ENCODE measurements around the gene ANO7. TPM values are rescaled to one million over a fixed set of nuclear protein-coding genes. Genes with fewer than 3 reads are reported as not detected.

The ANO7 gene
- total RNA-seq, 1 experiment from 2014 or later, result 2.0 TPM

- no peak for DNase-seq
- Histone ChIP-seq H3K36me3 (replicated peaks; ENCODE audit: control insufficient read depth, insufficient read depth, low read length) (no peaks in the 10 kb centered on the region), H3K27me3 (ENCODE audit: control insufficient read depth, insufficient read depth, low read length) (peaks cover 8% of the 10 kb centered on the region; the same call in 1 of the 2 replicates), H3K4me3 (ENCODE audit: insufficient read depth, low read depth, low read length) (peak overlapping the region; percentile 90)
Observed at GRCh38 chr2:241150660-241151530, 37.6 kb upstream of the ANO7 start.

DNA sequence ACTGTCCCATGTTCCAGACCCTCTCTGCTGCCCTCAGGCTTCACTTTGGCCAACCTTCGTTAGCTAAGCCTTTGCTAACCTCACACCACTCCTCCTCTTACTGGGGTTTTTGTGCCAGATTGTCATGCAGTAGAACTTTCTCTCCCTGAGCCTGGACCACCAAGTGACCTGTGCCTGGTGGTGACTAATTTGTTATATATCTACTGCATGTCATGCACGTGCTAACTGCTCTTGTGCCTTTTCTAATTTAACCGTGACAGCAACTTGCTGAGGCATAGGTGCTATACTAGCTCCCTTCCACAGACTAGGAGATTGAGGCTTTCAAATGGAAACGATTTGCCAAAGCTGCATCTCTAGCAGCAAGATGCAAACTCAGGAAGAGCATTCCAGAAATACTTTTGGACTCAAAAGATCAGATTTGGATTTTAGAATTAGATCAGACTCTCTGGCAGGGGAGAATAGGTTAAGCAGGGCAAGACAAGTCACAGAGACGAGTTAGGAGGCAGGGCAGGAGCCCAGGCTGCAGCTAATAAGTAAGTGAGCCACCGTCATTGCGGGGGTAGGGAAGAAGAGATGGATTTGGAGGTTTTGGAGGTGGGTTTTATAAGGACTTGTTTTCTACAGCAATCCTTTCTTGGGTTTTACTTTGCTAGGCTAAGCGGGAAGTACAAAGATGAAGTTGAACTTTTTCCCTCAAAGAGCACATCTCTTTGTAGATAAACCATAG is 36.4 kb upstream of the ANO7 start:
- H3K4me3 ChIP-seq (ENCODE audit: insufficient read depth, low read depth, low read length), result no peak overlapping the region
- H3K27me3 ChIP-seq (ENCODE audit: control insufficient read depth, insufficient read depth, low read length), result peaks cover 8% of the 10 kb centered on the region; the same call in 1 of the 2 replicates
- no peaks in the 10 kb centered on the region for H3K36me3 ChIP-seq (replicated peaks; ENCODE audit: control insufficient read depth, insufficient read depth, low read length)
- DNase-seq, result no peak

DNA sequence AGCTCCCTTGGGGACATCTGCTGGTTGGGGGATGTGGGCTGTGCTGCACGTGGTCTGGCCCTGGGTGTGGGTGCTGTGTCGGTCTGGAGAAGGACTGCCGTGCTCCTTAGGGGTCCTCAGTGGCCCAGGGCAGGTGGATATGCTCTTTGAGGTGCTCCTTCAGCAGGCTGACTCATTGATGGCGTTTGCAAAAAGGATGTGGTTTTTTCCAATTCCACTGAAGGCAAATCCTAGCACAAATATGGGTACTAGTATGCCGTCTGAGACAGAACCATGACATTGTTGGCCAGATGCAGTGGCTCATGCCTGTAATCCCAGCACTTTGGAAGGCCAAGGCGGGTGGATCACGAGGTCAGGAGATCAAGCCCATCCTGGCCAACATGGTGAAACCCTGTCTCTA is 34.9 kb upstream of the ANO7 start:
- DNase-seq, result no peak
- H3K4me3 ChIP-seq (ENCODE audit: insufficient read depth, low read depth, low read length), result no peak overlapping the region
- no peaks in the 10 kb centered on the region for H3K27me3 ChIP-seq (ENCODE audit: control insufficient read depth, insufficient read depth, low read length)
- H3K36me3 ChIP-seq (replicated peaks; ENCODE audit: control insufficient read depth, insufficient read depth, low read length), result peaks cover 2% of the 10 kb centered on the region; the same call in 1 of the 2 replicates

- H3K4me3 ChIP-seq (ENCODE audit: insufficient read depth, low read depth, low read length), result no peak overlapping the region
- no peak for DNase-seq
- no peaks in the 10 kb centered on the region for H3K27me3 ChIP-seq (ENCODE audit: control insufficient read depth, insufficient read depth, low read length)
- peaks cover 2% of the 10 kb centered on the region for H3K36me3 ChIP-seq (replicated peaks; ENCODE audit: control insufficient read depth, insufficient read depth, low read length)
Observed at GRCh38 chr2:241154915-241155314, 33.6 kb upstream of the ANO7 start.

DNA sequence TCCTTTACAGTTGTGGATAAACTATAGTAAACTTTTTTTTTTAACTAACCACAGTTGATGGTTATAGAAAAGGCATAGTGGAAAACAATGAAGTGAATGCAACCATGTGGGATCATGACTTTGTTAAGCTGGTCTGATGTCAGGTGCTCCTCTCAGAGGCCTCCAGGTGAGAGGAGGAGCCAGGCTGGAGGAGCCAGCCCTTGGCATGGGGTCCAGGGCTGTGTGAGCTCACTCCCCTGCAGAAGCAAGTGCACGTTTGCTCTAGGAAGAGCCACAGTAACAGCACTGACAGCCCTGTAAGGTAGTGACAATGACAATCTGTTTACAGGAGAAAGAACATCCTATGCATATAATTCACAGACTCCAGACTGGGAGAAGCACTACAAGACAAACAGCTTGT is 32.5 kb upstream of the ANO7 start:
- peaks cover 3% of the 10 kb centered on the region for H3K36me3 ChIP-seq (replicated peaks; ENCODE audit: control insufficient read depth, insufficient read depth, low read length)
- H3K4me3 ChIP-seq (ENCODE audit: insufficient read depth, low read depth, low read length), result no peak overlapping the region
- DNase-seq, result no peak
- no peaks in the 10 kb centered on the region for H3K27me3 ChIP-seq (ENCODE audit: control insufficient read depth, insufficient read depth, low read length)

GRCh38 chr2:241156971-241157441 is 31.5 kb upstream of the ANO7 start:
- Histone ChIP-seq H3K27me3 (ENCODE audit: control insufficient read depth, insufficient read depth, low read length) (no peaks in the 10 kb centered on the region), H3K36me3 (replicated peaks; ENCODE audit: control insufficient read depth, insufficient read depth, low read length) (peaks cover 3% of the 10 kb centered on the region), H3K4me3 (ENCODE audit: insufficient read depth, low read depth, low read length) (no peak overlapping the region)
- DNase-seq, result no peak

DNA sequence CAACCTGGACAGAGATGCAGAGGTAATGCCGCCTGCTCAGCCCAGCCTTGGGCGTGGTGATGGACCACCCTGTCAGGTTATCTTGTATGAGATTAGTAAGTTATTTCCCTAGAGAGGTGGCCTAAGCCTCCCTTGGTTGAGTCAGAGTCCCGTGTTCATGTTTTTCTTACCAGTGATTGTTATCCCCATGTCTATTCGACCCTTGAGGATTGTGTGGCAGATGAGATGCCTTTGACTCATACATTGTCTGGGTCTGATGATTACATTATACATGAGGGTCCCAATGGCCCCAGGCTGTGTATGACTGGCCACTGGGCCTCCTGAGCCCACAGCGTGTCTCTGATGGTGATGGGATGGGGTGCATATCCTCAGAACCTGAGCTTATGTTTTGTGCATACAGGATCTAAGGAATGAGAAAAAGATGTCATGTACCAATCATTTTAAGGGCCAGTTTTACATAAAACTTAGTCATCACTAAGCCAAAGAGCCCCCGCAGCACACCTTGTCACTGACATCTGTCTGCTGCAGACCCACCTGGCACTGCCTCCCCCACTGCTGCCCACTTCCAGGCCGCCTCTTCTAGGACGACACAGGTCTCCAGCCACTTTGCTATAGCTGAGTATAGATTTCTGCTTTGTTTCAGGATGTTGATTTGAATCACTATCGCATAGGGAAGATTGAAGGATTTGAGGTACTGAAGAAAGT is 30.5 kb upstream of the ANO7 start:
- no peak for DNase-seq
- Histone ChIP-seq H3K36me3 (replicated peaks; ENCODE audit: control insufficient read depth, insufficient read depth, low read length) (peaks cover 3% of the 10 kb centered on the region), H3K4me3 (ENCODE audit: insufficient read depth, low read depth, low read length) (no peak overlapping the region), H3K27me3 (ENCODE audit: control insufficient read depth, insufficient read depth, low read length) (no peaks in the 10 kb centered on the region)

GRCh38 chr2:241158546-241158900 is 30.0 kb upstream of the ANO7 start:
- H3K27me3 ChIP-seq (ENCODE audit: control insufficient read depth, insufficient read depth, low read length), result no peaks in the 10 kb centered on the region
- no peak overlapping the region for H3K4me3 ChIP-seq (ENCODE audit: insufficient read depth, low read depth, low read length)
- DNase-seq, result no peak
- peaks cover 3% of the 10 kb centered on the region for H3K36me3 ChIP-seq (replicated peaks; ENCODE audit: control insufficient read depth, insufficient read depth, low read length)

DNA sequence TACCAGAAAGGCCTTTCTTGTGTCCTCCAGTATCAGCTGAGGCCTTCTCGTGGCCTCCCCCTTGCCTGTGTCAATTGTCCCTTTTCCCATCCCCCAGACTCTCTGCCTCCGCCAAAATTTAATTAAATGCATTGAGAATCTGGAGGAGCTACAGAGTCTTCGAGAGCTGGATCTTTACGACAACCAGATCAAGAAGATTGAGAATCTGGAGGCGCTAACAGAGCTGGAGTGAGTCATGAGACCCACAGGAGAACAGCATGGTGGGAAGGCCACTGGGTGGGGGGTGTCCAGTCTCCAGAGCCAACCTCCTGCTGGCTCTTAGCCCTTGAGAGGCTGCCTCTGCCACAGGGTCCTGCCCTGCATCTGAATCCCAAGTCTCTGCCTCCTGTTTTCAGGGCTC is 29.4 kb upstream of the ANO7 start:
- Histone ChIP-seq H3K27me3 (ENCODE audit: control insufficient read depth, insufficient read depth, low read length) (no peaks in the 10 kb centered on the region), H3K36me3 (replicated peaks; ENCODE audit: control insufficient read depth, insufficient read depth, low read length) (peaks cover 8% of the 10 kb centered on the region), H3K4me3 (ENCODE audit: insufficient read depth, low read depth, low read length) (no peak overlapping the region)
- no peak for DNase-seq

GRCh38 chr2:241160318-241160717 is 28.2 kb upstream of the ANO7 start:
- DNase-seq, result no peak
- Histone ChIP-seq H3K27me3 (ENCODE audit: control insufficient read depth, insufficient read depth, low read length) (no peaks in the 10 kb centered on the region), H3K4me3 (ENCODE audit: insufficient read depth, low read depth, low read length) (no peak overlapping the region), H3K36me3 (replicated peaks; ENCODE audit: control insufficient read depth, insufficient read depth, low read length) (peaks cover 10% of the 10 kb centered on the region)

- DNase-seq, result no peak
- no peak overlapping the region for H3K4me3 ChIP-seq (ENCODE audit: insufficient read depth, low read depth, low read length)
- H3K27me3 ChIP-seq (ENCODE audit: control insufficient read depth, insufficient read depth, low read length), result no peaks in the 10 kb centered on the region
- peaks cover 13% of the 10 kb centered on the region for H3K36me3 ChIP-seq (replicated peaks; ENCODE audit: control insufficient read depth, insufficient read depth, low read length)
Observed at GRCh38 chr2:241161646-241162281, 26.7 kb upstream of the ANO7 start.

DNA sequence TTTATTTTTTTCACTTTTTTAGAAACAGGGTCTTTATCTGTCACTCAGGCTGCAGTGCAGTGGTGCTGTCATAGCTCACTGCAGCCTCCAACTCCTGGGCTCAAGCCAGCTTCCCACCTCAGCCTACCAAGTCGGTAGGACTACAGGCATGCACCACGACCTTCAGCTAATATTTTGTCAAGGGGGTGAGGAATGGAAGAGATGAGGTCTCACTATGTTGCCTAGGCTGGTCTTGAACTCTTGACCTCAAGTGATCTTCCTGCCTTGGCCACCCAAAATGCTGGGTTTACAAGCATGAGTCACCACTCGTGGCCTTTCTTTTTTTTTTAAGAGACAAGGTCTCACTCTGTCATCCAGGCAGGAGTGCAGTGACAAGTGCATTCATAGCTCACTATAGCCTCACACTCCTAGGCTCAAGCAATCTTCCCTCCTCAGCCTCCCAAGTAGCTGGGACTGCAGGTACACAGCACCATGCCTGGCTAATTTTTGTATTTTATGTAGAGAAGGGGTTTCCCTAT is 24.8 kb upstream of the ANO7 start:
- no peaks in the 10 kb centered on the region for H3K27me3 ChIP-seq (ENCODE audit: control insufficient read depth, insufficient read depth, low read length)
- no peak for DNase-seq
- H3K4me3 ChIP-seq (ENCODE audit: insufficient read depth, low read depth, low read length), result no peak overlapping the region
- peaks cover 11% of the 10 kb centered on the region for H3K36me3 ChIP-seq (replicated peaks; ENCODE audit: control insufficient read depth, insufficient read depth, low read length)

DNA sequence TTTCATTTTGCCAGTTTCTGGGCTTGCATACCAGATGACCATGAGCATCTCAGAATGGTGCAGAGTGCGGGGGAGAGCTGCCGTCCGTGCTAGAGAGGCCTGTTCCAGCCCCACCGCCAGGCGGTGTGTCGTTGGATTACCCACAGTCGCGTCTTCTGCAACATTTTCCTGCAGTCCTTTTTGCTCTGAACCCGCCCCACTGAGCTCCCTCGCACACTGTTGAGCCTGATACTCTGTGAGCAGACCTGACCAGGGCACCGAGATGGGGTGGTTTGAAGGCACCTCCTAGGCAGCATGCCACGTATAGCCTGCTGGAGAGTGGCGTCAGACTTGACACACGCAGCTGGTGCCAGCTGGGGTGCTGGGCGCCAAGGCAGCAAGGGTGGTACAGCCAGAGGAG is 20.1 kb upstream of the ANO7 start:
- Histone ChIP-seq H3K27me3 (ENCODE audit: control insufficient read depth, insufficient read depth, low read length) (no peaks in the 10 kb centered on the region), H3K36me3 (replicated peaks; ENCODE audit: control insufficient read depth, insufficient read depth, low read length) (peaks cover 10% of the 10 kb centered on the region), H3K4me3 (ENCODE audit: insufficient read depth, low read depth, low read length) (no peak overlapping the region)
- DNase-seq, result no peak

- Histone ChIP-seq H3K27me3 (ENCODE audit: control insufficient read depth, insufficient read depth, low read length) (no peaks in the 10 kb centered on the region), H3K4me3 (ENCODE audit: insufficient read depth, low read depth, low read length) (no peak overlapping the region), H3K36me3 (replicated peaks; ENCODE audit: control insufficient read depth, insufficient read depth, low read length) (no peaks in the 10 kb centered on the region)
- no peak for DNase-seq
Observed at GRCh38 chr2:241173557-241173956, 14.9 kb upstream of the ANO7 start.
